GM19351 (cell line): ENCODE results near the gene KDSR.
A peak's percentile ranks its signal among the peaks of the same experiment; 100 is the strongest.

Experiments
- ATAC-seq: cut with Tn5 transposase; IDR thresholded peaks from one replicate; pipeline ENCODE4 v1.9.1; 2021; ENCODE audit warnings: mild to moderate bottlenecking, moderate library complexity; ENCODE audit not compliant: unreplicated experiment

The KDSR gene

GRCh38 chr18:63367053-63367953 is at the start of gene KDSR:
Gene KDSR, minus strand, starts transcription at chr18:63367206. Its CDS starts 88 bp downstream, at chr18:63367118.
- ATAC-seq, result peak; percentile 83

- no peak for ATAC-seq
Measured at GRCh38 chr18:63412953-63413352, 45.9 kb upstream of the KDSR start.

- no peak for ATAC-seq
Measured at GRCh38 chr18:63410792-63411191, 43.8 kb upstream of the KDSR start.

GRCh38 chr18:63409301-63409700 is 42.3 kb upstream of the KDSR start:
- ATAC-seq, result no peak

- no peak for ATAC-seq
Measured at GRCh38 chr18:63407734-63408133, 40.7 kb upstream of the KDSR start.

- ATAC-seq, result no peak
Measured at GRCh38 chr18:63405986-63406385, 39.0 kb upstream of the KDSR start.

GRCh38 chr18:63402246-63403162 is 35.5 kb upstream of the KDSR start:
- no peak for ATAC-seq

- ATAC-seq, result no peak
Measured at GRCh38 chr18:63399300-63399699, 32.3 kb upstream of the KDSR start.

- no peak for ATAC-seq
Measured at GRCh38 chr18:63397349-63397748, 30.3 kb upstream of the KDSR start.

- ATAC-seq, result no peak
Measured at GRCh38 chr18:63395503-63395902, 28.5 kb upstream of the KDSR start.

- ATAC-seq, result no peak
Measured at GRCh38 chr18:63394954-63395353, 27.9 kb upstream of the KDSR start.

- ATAC-seq, result no peak
Measured at GRCh38 chr18:63387861-63388260, 20.9 kb upstream of the KDSR start.

GRCh38 chr18:63382843-63383242 is 15.8 kb upstream of the KDSR start:
- no peak for ATAC-seq

GRCh38 chr18:63379639-63379962 is 12.6 kb upstream of the KDSR start:
- ATAC-seq, result no peak

GRCh38 chr18:63378919-63379638 is 12.1 kb upstream of the KDSR start:
- ATAC-seq, result peak; percentile 67

- ATAC-seq, result no peak
Measured at GRCh38 chr18:63377275-63377980, 10.4 kb upstream of the KDSR start.

GRCh38 chr18:63376538-63376937 is 9.5 kb upstream of the KDSR start:
- no peak for ATAC-seq

- no peak for ATAC-seq
Measured at GRCh38 chr18:63374540-63374939, 7.5 kb upstream of the KDSR start.

GRCh38 chr18:63373161-63373560 is 6.2 kb upstream of the KDSR start:
- no peak for ATAC-seq

- no peak for ATAC-seq
Measured at GRCh38 chr18:63368611-63369010, 1.6 kb upstream of the KDSR start.
